A549 (cell line): ENCODE data around the gene ACSBG1. TPM values are rescaled to one million over a fixed set of nuclear protein-coding genes. Genes with fewer than 3 reads are reported as not detected.
"Not testable (repeated sequence)": the region's sequence is repeated elsewhere in the genome, so short reads cannot be mapped to it uniquely, and the experiment has no call there.

Source experiments
- ATAC-seq, 2 experiments: fragments of 200-7000 bp in 1 of 2; fragments of >200 bp in 1 of 2; cut with Nextera tagmentation in 1 of 2; cut with Tn5 transposase in 1 of 2; 3 replicates each; pipeline versions ENCODE4 v1.8.0 to v1.9.1; 2018 to 2020; ENCODE audit warnings: mild to moderate bottlenecking in 1 of 2, moderate library complexity in 1 of 2
- CTCF ChIA-PET: fragments of 300-600 bp; sonication (Branson Sonifier 250); formaldehyde crosslinking; extraction: SDS; loops from one replicate; lab custom pipeline; 2021; ENCODE audit warnings: antibody characterized with exemption, inconsistent platforms; lab: Yijun Ruan, JAX
- POLR2A ChIA-PET: fragments of 350-600 bp; formaldehyde crosslinking; extraction: SDS; loops from one replicate; lab custom pipeline; 2021; ENCODE audit warnings: antibody characterized with exemption, inconsistent platforms; lab: Yijun Ruan, JAX
- DNase-seq, 2 experiments: peaks; one replicate each; pipeline versions ENCODE4 v3.0.0 to v3.0.0-alpha.2; 2011 to 2016; ENCODE audit warnings: low read depth in 1 of 2, low spot score in 1 of 2
- FAIRE-seq: peaks from 2 replicates; lab custom pipeline; 2011; peaks lifted over from hg19 to GRCh38; lab: Jason Lieb, UNC
- H3K27ac ChIP-seq, 2 experiments: fragments of >200 bp; sonication (Bioruptor Twin); formaldehyde crosslinking; 3 replicates each; pipeline ENCODE4 v1.5.1; 2016 to 2017
- H3K4me1 ChIP-seq: fragments of >200 bp; sonication (Bioruptor Twin); formaldehyde crosslinking; 3 replicates; pipeline ENCODE4 v1.6.1; 2016
- H3K4me2 ChIP-seq: fragments of >200 bp; sonication (Bioruptor Twin); formaldehyde crosslinking; 3 replicates; pipeline ENCODE4 v1.6.1; 2016
- H3K4me3 ChIP-seq: fragments of >200 bp; sonication (Bioruptor Twin); formaldehyde crosslinking; 3 replicates; pipeline ENCODE4 v1.5.1; 2016
- H3K9me3 ChIP-seq: fragments of >200 bp; sonication (Bioruptor Twin); formaldehyde crosslinking; 3 replicates; pipeline ENCODE4 v1.6.1; 2016
- BHLHE40 ChIP-seq: IDR thresholded peaks from 2 replicates; pipeline ENCODE4 v1.6.1; 2012; ENCODE audit warnings: low read depth, low read length, inconsistent platforms
- CBX2 ChIP-seq: fragments of 200-600 bp; sonication (generic); IDR thresholded peaks from 2 replicates; pipeline ENCODE4 v1.6.1; 2016; ENCODE audit warnings: low read depth, mild to moderate bottlenecking, borderline replicate concordance
- CBX8 ChIP-seq: fragments of 200-600 bp; sonication (generic); IDR thresholded peaks from 2 replicates; pipeline ENCODE4 v1.6.1; 2016
- CHD2 ChIP-seq: fragments of 150-350 bp; IDR thresholded peaks from 2 replicates; pipeline ENCODE4 v1.6.1; 2014; ENCODE audit warnings: low read length; ENCODE audit not compliant: partially characterized antibody
- FOSB ChIP-seq: fragments of 250-450 bp; sonication (Bioruptor Pico); IDR thresholded peaks from 2 replicates; pipeline ENCODE4 v1.5.0; 2020; ENCODE audit warnings: mild to moderate bottlenecking, moderate library complexity
- HEYL ChIP-seq: fragments of 250-450 bp; sonication (Bioruptor Pico); IDR thresholded peaks from 2 replicates; pipeline ENCODE4 v1.8.0; 2021; ENCODE audit warnings: mild to moderate bottlenecking, moderate library complexity
- HMGXB4 ChIP-seq: fragments of 250-450 bp; sonication (Bioruptor Pico); IDR thresholded peaks from 2 replicates; pipeline ENCODE4 v1.5.0; 2021; ENCODE audit warnings: mild to moderate bottlenecking, moderate library complexity, borderline replicate concordance
- JUN ChIP-seq, 2 experiments: fragments of >200 bp; sonication (Bioruptor Twin); formaldehyde crosslinking; IDR thresholded peaks; 2 replicates in 1 of 2; 3 replicates in 1 of 2; pipeline ENCODE4 v1.6.1; 2016 to 2017
- MAFK ChIP-seq: fragments of 450-650 bp; IDR thresholded peaks from 2 replicates; pipeline ENCODE4 v1.6.1; 2014; ENCODE audit not compliant: partially characterized antibody
- NPAS2 ChIP-seq: fragments of 250-450 bp; sonication (Bioruptor Pico); IDR thresholded peaks from 2 replicates; pipeline ENCODE4 v1.8.0; 2022; ENCODE audit warnings: mild to moderate bottlenecking, moderate library complexity, borderline replicate concordance
- NR3C1 ChIP-seq: fragments of >200 bp; sonication (Bioruptor Twin); formaldehyde crosslinking; IDR thresholded peaks from 3 replicates; pipeline ENCODE4 v1.6.1; 2017
- PHF8 ChIP-seq: fragments of 200-600 bp; sonication (generic); IDR thresholded peaks from 2 replicates; pipeline ENCODE4 v1.6.1; 2016; ENCODE audit warnings: low read depth, mild to moderate bottlenecking, antibody characterized with exemption, moderate library complexity, borderline replicate concordance
- POLR2AphosphoS2 ChIP-seq: conservative IDR thresholded peaks from 2 replicates; pipeline ENCODE4 v1.6.1; 2012; ENCODE audit warnings: low read length, improper control_type of control experiment, inconsistent platforms
- RCOR1 ChIP-seq: fragments of 150-350 bp; IDR thresholded peaks from 2 replicates; pipeline ENCODE4 v1.6.1; 2014; ENCODE audit warnings: antibody characterized with exemption, low read length, low read depth
- ZC3H11A ChIP-seq: fragments of 450-650 bp; IDR thresholded peaks from 2 replicates; pipeline ENCODE4 v1.6.1; 2014; ENCODE audit warnings: antibody characterized with exemption, mild to moderate bottlenecking
- ZSCAN20 ChIP-seq: fragments of 250-450 bp; sonication (Bioruptor Pico); IDR thresholded peaks from 2 replicates; pipeline ENCODE4 v1.8.0; 2022; ENCODE audit warnings: mild to moderate bottlenecking, moderate library complexity
- WGBS: methylation state at CpG from one replicate; pipeline ENCODE4 v1.1.6; 2017; ENCODE audit errors: missing lambda C conversion rate; 5-methylcytosine and 5-hydroxymethylcytosine counted together
- polyA plus RNA-seq, 4 experiments: library from polyadenylated mRNA; depleted of rRNA in 3 of 4; stranded (reverse); fragments of >200 nt; fragmentation: RNase III in 1 of 4; extraction: RNeasy Plus Mini Kit Qiagen cat#74134 plus additional on column Dnase treatment in 1 of 4; gene quantifications; 2 replicates in 3 of 4; 3 replicates in 1 of 4; pipeline ENCODE4 v1.2.3, GENCODE V29; 2011 to 2017
- TF ChIP-seq, protein P1 (sequence below): fragments of 200-600 bp; sonication (generic); IDR thresholded peaks from 2 replicates; pipeline ENCODE4 v1.6.1; 2016; ENCODE audit warnings: antibody characterized with exemption, mild to moderate bottlenecking, moderate library complexity

Gene ACSBG1
- polyA plus RNA-seq, 2 of the 4 experiments (the other 2 are of a cell fraction), result 0.15 to 0.21 TPM

GRCh38 chr15:78155355-78155939 is 78.9 kb downstream of the ACSBG1 start:
- H3K9me3 ChIP-seq, result no peaks in the 10 kb centered on the region
- no peak for TF ChIP-seq PHF8
- no peak for TF ChIP-seq ZSCAN20 (CRISPR knock-in tag)
- no peak for TF ChIP-seq RCOR1
- no peak for TF ChIP-seq CBX2
- TF ChIP-seq MAFK, result peak; percentile 6
- ChIA-PET CTCF (interaction anchor here (0.8 to 7.4 kb wide), 10 partner anchors 8 to 196 kb away, joined by 3 to 38 read pairs (median 3); partner anchors contain the start of gene CIB2), POLR2A (no interaction called here)
- no peak overlapping the region for H3K4me3 ChIP-seq
- no peak for FAIRE-seq
- ATAC-seq, result no peak
- peaks cover 18% of the 10 kb centered on the region; the same call in 2 of the 3 replicates for H3K4me1 ChIP-seq
- DNase-seq, result no peak
- no peak overlapping the region for H3K27ac ChIP-seq
- no peak overlapping the region for H3K4me2 ChIP-seq
- 93% methylated on average over 4 of the region's 4 CpGs for WGBS

DNA sequence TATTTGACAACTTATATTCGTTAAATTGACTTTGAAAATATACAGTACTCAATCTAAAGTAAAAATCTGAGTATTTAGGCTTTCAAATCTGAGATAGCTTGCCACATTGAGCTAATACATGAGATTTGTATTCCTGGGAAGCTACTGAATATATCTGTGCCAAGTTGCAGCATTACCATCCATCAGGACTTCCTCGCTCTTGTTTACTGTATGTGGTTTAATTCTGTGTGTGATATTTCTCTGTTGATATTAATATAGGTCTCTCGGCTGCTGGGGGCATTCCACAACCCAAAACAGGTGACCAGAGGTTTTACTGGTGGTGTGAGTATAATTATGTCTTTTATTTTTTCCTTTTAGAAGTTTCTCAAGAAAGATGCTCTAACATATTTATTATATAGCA is 79.4 kb downstream of the ACSBG1 start:
- peaks cover 22% of the 10 kb centered on the region for H3K4me1 ChIP-seq
- H3K9me3 ChIP-seq, result no peaks in the 10 kb centered on the region
- TF ChIP-seq CHD2, result no peak
- TF ChIP-seq CBX8, result no peak
- no peak for TF ChIP-seq HMGXB4 (CRISPR knock-in tag)
- no peak for TF ChIP-seq POLR2AphosphoS2
- TF ChIP-seq HEYL (CRISPR knock-in tag), result no peak
- no peak for TF ChIP-seq MAFK
- no peak for TF ChIP-seq NPAS2
- TF ChIP-seq, protein P1, sequence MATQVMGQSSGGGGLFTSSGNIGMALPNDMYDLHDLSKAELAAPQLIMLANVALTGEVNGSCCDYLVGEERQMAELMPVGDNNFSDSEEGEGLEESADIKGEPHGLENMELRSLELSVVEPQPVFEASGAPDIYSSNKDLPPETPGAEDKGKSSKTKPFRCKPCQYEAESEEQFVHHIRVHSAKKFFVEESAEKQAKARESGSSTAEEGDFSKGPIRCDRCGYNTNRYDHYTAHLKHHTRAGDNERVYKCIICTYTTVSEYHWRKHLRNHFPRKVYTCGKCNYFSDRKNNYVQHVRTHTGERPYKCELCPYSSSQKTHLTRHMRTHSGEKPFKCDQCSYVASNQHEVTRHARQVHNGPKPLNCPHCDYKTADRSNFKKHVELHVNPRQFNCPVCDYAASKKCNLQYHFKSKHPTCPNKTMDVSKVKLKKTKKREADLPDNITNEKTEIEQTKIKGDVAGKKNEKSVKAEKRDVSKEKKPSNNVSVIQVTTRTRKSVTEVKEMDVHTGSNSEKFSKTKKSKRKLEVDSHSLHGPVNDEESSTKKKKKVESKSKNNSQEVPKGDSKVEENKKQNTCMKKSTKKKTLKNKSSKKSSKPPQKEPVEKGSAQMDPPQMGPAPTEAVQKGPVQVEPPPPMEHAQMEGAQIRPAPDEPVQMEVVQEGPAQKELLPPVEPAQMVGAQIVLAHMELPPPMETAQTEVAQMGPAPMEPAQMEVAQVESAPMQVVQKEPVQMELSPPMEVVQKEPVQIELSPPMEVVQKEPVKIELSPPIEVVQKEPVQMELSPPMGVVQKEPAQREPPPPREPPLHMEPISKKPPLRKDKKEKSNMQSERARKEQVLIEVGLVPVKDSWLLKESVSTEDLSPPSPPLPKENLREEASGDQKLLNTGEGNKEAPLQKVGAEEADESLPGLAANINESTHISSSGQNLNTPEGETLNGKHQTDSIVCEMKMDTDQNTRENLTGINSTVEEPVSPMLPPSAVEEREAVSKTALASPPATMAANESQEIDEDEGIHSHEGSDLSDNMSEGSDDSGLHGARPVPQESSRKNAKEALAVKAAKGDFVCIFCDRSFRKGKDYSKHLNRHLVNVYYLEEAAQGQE, result no peak
- no peak for TF ChIP-seq JUN (IDR thresholded peaks at IDR 0.05)
- TF ChIP-seq NR3C1, result no peak
- no peak for TF ChIP-seq CBX2
- TF ChIP-seq FOSB (CRISPR knock-in tag), result no peak
- TF ChIP-seq BHLHE40, result no peak
- TF ChIP-seq ZC3H11A, result no peak
- TF ChIP-seq, all 56 proteins: peak for 0
- DNase-seq, result no peak
- Histone ChIP-seq H3K27ac (no peak overlapping the region), H3K4me2 (no peak overlapping the region), H3K4me3 (no peak overlapping the region)
- 88% methylated on average over 3 of the region's 3 CpGs for WGBS
- POLR2A ChIA-PET, result no interaction called here
- ATAC-seq, result no peak
- no peak for FAIRE-seq
- CTCF ChIA-PET, result interaction anchor here (0.8 to 1.8 kb wide), 8 partner anchors 13 to 196 kb away, joined by 3 to 8 read pairs (median 3); partner anchors contain the start of gene CIB2

DNA sequence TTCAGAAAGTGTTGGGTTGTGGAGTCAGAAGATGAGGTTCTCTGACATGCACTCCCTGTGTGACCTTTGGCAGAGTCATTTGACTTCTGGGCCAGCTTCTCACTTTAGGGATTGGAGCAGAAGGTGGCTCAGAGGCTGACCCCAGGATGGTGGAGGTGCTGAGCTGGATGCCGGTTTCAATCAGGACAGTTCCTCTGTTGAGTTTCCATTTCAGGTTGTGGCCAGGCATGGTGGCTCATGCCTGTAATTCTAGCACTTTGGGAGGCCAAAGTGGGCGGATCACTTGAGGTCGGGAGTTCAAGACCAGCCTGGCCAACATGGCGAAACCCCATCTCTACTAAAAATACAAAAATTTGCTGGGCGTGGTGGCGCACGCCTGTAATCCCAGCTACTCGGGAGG is 83.3 kb downstream of the ACSBG1 start:
- H3K27ac ChIP-seq, FAIRE-seq, H3K4me3 ChIP-seq, ATAC-seq, POLR2A ChIA-PET, DNase-seq, H3K9me3 ChIP-seq: not testable (repeated sequence)
- peaks cover 22% of the 10 kb centered on the region for H3K4me1 ChIP-seq
- peak overlapping the region; percentile 95; the same call in 2 of the 3 replicates for H3K4me2 ChIP-seq
- WGBS, result 93% methylated on average over 8 of the region's 8 CpGs
- CTCF ChIA-PET, result interaction anchor here (1.4 to 6.9 kb wide), 6 partner anchors 11 to 43 kb away, joined by 3 to 54 read pairs (median 8); partner anchors contain the start of gene CIB2
